SK-N-SH treated with all-trans-retinoic acid at 6 μM for 48 hours (cell line): ENCODE data around the gene SF3B3.
A peak's percentile ranks its signal among the peaks of the same experiment; 100 is the strongest.

Experiments
- ATAC-seq: fragments of 200-7000 bp; cut with Tn5 transposase; 3 replicates; pipeline ENCODE4 v1.9.1; 2020; ENCODE audit warnings: mild to moderate bottlenecking, moderate library complexity
- ARNTL ChIP-seq: fragments of 450-650 bp; formaldehyde crosslinking; IDR thresholded peaks from 2 replicates; pipeline ENCODE4 v1.5.0; 2020; ENCODE audit warnings: low read depth, mild to moderate bottlenecking, moderate library complexity, borderline replicate concordance
- CREB5 ChIP-seq: fragments of 250-450 bp; sonication (Bioruptor Pico); IDR thresholded peaks from 2 replicates; pipeline ENCODE4 v1.5.1; 2020; ENCODE audit warnings: low read depth, mild to moderate bottlenecking, moderate library complexity
- GLIS3 ChIP-seq: fragments of 250-450 bp; sonication (Bioruptor Pico); IDR thresholded peaks from 2 replicates; pipeline ENCODE4 v1.5.0; 2020; ENCODE audit warnings: mild to moderate bottlenecking, moderate library complexity
- ISL1 ChIP-seq: fragments of 250-450 bp; sonication (Bioruptor Pico); IDR thresholded peaks from 2 replicates; pipeline ENCODE4 v2.1.2; 2022; ENCODE audit warnings: mild to moderate bottlenecking, moderate library complexity
- OSR1 ChIP-seq: fragments of 250-450 bp; sonication (Bioruptor Pico); IDR thresholded peaks from 2 replicates; pipeline ENCODE4 v1.8.0; 2022; ENCODE audit warnings: moderate library complexity, mild to moderate bottlenecking, inconsistent platforms
- PATZ1 ChIP-seq: fragments of 250-450 bp; sonication (Bioruptor Pico); IDR thresholded peaks from 2 replicates; pipeline ENCODE4 v1.8.0; 2020; ENCODE audit warnings: mild to moderate bottlenecking, moderate library complexity, borderline replicate concordance
- POU6F1 ChIP-seq: fragments of 250-450 bp; sonication (Bioruptor Pico); IDR thresholded peaks from 2 replicates; pipeline ENCODE4 v1.8.0; 2021; ENCODE audit warnings: low read depth, mild to moderate bottlenecking, moderate library complexity, borderline replicate concordance
- SNAI2 ChIP-seq: fragments of 250-450 bp; sonication (Bioruptor Pico); IDR thresholded peaks from 2 replicates; pipeline ENCODE4 v1.5.0; 2020; ENCODE audit warnings: mild to moderate bottlenecking, moderate library complexity
- TCF4 ChIP-seq: fragments of 250-450 bp; sonication (Bioruptor Pico); IDR thresholded peaks from 2 replicates; pipeline ENCODE4 v1.8.0; 2021; ENCODE audit warnings: mild to moderate bottlenecking, moderate library complexity, borderline replicate concordance
- TSHZ2 ChIP-seq: fragments of 250-450 bp; sonication (Bioruptor Pico); IDR thresholded peaks from 2 replicates; pipeline ENCODE4 v1.5.0; 2020; ENCODE audit warnings: mild to moderate bottlenecking, moderate library complexity
- ZC3H10 ChIP-seq: fragments of 250-450 bp; sonication (Bioruptor Pico); IDR thresholded peaks from 2 replicates; pipeline ENCODE4 v1.5.1; 2021; ENCODE audit warnings: mild to moderate bottlenecking, moderate library complexity
- ZFP3 ChIP-seq: fragments of 250-450 bp; sonication (Bioruptor Pico); IDR thresholded peaks from 2 replicates; pipeline ENCODE4 v1.5.0; 2020; ENCODE audit warnings: mild to moderate bottlenecking, moderate library complexity
- ZNF70 ChIP-seq: fragments of 450-650 bp; formaldehyde crosslinking; IDR thresholded peaks from 2 replicates; pipeline ENCODE4 v1.5.0; 2020; ENCODE audit warnings: mild to moderate bottlenecking, moderate library complexity

Gene SF3B3

GRCh38 chr16:70495425-70496182, 28.0 kb upstream of the SF3B3 start (continued):
- no peak for TF ChIP-seq PATZ1

GRCh38 chr16:70496513-70496912, 27.1 kb upstream of the SF3B3 start:
- ATAC-seq = no peak
- TF ChIP-seq GLIS3 (CRISPR knock-in tag) (no peak), SNAI2 (CRISPR knock-in tag) (no peak), ISL1 (CRISPR knock-in tag) (no peak), ZC3H10 (CRISPR knock-in tag) (no peak), PATZ1 (no peak), TSHZ2 (CRISPR knock-in tag) (no peak), POU6F1 (no peak), ZFP3 (no peak), TCF4 (no peak)

- 0 out of 3 replicates have a peak, but pooled peaks have one; percentile 21 for ATAC-seq
Measured at GRCh38 chr16:70508752-70509151, 14.9 kb upstream of the SF3B3 start.

More at GRCh38 chr16:70508752-70509151, 14.9 kb upstream of the SF3B3 start:
- TF ChIP-seq ZC3H10 (CRISPR knock-in tag) = no peak
- no peak for TF ChIP-seq CREB5 (CRISPR knock-in tag)
- no peak for TF ChIP-seq ZNF70 (CRISPR knock-in tag)
- no peak for TF ChIP-seq OSR1 (CRISPR knock-in tag)
- no peak for TF ChIP-seq PATZ1
- TF ChIP-seq TSHZ2 (CRISPR knock-in tag) = no peak
- TF ChIP-seq ARNTL (CRISPR knock-in tag) = no peak
- no peak for TF ChIP-seq POU6F1
